OCI-M1 (cell line): ENCODE data around the gene NIN.
"Not testable (repeated sequence)": the region's sequence is repeated elsewhere in the genome, so short reads cannot be mapped to it uniquely, and the experiment has no call there.

Source experiments
- DNase-seq: peaks from one replicate; lab custom pipeline; 2025; lab: John Stamatoyannopoulos, UW

The NIN gene

DNA sequence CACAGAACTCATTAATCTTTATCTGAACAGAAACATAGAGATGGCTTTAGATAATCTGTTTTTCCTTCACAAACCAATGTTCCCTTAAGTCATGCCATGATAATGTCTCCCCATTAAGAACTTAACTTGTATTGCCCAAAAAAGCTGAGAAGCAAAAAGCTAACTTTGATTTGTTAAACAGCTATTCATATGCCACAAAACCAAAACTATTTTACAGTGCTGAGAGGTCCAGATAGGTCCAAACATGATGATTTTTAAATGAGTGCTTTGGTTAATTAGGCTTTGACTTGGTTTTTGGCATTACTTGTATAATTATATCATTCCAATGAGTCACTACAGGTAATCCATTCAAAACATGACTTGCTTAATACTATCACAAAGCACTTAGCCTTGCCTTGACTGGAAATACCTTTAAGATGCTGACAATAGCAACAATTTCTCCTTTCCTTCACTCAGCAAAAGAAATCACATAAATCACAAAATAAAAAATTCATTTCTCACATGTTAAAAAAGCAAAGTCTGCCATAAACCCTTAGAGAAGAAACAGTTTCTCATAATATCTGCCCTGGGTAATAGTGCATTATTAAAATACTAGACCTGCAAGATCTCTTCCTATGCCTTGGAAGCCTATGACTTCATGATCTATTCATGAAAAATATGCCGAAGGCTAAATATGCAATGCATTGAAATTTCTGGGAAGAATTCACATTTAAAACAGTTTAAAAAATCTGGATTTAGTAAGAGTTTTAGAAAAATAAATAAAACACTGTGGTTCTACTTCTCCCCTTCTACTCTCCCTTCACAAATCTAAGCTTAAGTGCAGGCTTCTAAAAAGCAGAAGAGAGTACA lies 110.8 kb downstream of the NIN start:
- DNase-seq, result no peak

DNA sequence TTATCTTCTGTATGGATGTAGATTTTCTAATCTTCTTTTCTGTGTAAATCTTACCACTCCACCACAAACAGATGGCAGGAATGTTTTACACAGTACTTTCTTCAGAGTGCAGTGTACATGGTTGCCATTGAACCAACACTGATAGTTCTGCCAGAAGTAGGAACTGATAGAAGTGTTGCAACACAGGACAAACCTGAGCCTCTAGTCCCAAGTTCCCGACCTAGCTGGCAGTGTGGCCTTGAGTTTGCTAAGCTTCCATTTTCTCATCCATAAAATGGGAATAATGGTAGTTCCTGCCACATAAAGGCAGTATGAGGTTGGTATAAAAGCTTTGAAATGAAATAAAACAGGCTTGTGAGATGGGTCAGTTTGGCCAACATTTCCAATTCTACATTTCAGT lies 112.0 kb downstream of the NIN start:
- peak; percentile 11 for DNase-seq

DNA sequence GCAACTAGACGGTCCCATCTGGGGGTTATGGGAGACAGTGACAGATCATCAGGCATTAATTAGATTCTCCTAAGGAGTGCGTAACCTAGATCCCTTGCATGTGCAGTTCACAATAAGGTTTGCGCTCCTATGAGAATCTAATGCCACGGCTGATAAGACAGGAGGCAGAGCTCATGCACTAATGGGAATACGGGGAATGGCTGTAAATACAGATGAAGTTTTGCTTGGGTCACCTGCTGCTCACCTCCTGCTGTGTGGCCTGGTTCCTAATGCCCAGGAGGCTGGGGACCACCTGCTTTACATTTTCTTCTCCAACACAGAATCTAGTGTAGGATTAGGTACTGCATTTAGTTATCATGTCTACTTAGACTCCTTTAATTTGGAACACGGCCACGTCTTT lies 113.2 kb downstream of the NIN start:
- no peak for DNase-seq

DNA sequence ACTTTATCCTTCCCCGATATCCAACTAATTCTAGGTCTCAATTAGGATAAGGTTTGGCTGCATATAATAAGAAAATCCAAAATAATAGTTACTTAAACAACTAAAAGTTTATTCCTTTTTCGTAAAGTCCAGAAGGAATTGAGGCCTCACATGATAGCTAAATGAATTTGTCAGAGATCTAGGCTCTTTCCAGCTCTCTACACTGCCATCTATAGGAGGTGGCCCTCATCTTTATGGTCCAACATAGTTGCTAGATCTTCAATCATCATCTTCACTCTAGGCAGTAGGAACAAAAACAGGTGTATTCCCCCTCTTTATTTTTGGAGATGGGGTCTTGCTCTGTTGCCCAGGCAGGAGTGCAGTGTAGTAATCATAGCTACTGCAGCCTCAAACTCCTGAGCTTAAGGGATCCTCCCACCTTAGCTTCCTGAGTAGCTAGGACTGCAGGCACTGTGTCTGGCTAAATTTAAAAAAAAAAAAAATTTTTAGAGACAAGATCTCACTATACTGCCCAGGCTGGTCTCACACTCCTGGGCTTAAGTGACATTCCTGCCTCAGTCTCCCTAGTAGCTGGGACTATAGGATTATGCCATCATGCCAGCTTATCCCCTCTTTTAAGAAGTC lies 116.4 kb downstream of the NIN start:
- DNase-seq, result peak; percentile 44

DNA sequence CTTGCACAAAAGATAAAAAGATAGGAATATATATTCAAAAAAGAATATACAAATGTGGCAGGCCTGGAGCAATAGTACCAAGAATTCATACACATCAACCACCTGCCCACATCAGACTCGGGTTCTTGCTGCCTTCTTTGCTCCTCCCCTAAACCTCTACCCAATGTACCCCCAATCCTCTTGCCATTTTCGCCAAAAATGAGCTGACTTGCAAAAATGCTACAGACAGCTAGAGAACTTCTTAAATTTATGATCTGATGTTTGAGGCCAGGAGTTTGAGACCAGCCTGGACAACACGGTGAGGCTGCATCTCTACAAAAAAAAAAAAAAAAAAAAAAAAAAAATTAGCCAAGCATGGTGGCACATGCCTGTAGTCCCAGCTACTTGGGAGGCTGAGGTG lies 119.9 kb downstream of the NIN start:
- DNase-seq, result no peak

DNA sequence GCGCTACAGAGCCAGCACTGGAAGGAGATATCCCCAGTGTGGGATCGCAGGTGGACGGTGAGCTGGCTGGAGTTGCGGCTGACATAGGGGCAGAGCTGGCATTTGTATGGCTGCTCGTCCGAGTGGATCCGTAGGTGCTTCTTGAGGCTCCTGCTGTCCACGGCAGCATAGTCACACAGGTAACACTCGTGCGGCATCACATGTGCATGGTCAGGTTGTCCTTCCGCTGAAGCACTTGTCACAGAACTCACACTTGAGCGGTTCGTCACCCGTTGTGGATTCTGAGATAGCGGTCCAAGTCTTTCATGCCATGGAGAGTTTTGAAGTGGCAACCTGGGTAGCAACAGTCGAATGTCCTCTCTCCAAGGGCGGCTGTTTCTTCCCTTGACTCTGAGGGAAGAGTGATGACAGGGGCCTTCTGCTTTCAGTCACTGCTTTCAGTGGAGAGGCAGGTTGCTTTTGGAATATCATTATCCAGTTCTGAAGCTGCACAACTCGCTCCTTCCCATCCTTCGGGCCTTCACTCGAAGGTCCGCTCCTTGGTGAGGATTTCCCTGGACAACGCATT lies 125.9 kb downstream of the NIN start:
- no peak for DNase-seq

DNA sequence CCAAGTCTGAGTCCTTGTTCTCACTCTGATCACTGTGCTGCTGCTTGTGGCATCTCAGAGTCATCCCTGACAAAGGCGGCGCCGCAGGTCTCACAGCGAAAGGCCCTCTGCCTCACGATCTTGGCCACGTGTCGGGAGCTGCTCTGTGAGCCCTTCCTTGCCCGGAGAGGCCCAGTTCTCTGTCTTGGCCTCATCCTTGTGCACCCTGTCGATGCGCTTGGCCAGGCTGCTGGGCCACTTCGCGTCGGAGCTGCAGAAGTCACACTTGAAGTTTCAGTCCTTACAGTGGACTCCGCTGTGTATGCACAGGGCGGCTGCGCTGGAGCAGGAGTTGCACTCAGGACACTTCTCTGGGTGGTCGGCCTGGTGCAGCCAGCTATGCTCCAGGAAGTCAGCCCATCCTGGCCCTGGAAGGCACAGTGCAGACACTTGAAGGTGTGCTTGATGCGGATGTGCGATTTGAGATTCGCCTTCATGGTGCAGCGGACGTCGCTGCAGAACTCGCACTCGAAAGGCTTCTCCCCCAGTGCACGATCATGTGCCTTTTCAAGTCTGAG lies 126.4 kb downstream of the NIN start:
- no peak for DNase-seq

DNA sequence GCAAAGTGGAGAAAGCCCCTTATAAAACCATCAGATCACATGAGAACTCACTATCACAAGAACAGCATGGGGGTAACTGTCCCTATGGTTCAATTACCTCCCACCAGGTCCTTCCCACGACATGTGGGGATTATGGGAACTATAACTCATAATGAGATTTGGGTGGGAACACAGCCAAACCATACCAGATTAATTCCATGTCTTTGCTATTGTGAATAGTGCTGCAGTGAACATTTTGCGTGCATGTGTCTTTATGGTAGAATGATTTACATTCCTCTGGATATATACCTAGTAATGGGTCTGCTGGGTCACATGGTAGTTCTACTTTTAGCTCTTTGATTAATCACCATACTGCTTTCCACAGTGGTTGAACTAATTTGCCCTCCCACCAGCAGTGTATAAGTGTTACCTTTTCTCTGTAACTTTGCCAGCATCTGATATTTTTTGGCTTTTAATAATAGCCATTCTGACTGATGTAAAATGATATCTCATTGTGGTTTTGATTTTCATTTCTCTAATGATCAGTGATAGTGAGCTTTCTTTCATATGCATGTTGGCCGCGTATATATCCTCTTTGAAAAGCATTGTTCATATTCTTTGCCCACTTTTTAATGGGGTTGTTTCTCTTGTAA lies 133.2 kb downstream of the NIN start:
- DNase-seq, result no peak

DNA sequence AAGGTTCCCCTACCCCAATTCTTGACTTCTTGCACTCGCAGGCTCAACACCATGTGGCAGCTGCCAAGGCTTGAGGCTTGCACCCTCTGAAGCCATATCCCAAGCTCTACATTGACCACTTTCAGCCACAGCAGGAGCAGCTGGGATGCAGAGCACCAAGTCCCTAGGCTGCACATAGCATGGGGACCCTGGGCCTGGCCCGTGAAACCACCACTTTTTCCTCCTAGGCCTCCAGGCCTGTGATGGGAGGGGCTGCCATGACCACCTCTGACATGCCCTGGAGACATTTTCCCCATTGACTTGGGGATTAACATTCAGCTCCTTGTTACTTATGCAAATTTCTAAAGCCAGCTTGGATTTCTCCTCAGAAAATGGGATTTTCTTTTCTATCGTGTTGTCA lies 136.7 kb downstream of the NIN start:
- DNase-seq, result not testable (repeated sequence)

DNA sequence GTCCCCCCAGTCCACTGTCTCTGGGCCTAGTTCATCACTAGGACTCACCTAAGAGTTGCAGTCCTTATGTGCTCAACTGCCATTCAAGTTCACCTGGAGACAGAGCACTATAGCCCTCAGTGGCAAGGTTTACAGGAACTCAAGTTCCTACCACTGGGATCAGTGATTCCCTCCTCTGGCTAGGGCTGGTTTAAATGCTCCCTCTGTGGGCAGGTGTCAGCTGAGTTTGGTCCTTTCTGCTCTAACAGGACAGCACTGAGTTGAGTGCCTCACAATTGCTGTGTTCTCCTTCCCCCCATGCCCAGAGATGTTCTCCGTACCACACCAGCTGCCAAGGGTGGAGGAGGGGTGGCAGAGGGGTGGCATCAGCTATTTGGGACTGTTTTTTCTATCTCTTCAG lies 142.1 kb downstream of the NIN start:
- DNase-seq, result no peak

DNA sequence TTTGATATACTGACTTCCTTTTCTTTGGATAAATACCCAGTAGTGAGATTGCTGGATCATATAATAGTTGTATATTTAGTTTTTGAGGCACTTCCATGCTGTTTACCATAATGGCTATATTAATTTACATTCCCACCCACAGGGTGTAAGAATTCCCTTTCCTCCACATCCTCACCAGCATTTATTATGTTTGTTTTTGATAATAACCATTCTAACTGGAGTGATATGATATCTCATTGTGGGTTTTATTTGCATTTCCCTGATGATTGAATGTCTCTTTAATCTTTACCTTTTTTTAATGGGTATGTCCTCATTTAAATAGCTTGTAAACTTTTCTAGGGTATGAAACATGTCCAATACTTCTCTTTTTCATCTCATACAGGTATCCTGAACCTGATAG lies 151.3 kb downstream of the NIN start:
- DNase-seq, result no peak

DNA sequence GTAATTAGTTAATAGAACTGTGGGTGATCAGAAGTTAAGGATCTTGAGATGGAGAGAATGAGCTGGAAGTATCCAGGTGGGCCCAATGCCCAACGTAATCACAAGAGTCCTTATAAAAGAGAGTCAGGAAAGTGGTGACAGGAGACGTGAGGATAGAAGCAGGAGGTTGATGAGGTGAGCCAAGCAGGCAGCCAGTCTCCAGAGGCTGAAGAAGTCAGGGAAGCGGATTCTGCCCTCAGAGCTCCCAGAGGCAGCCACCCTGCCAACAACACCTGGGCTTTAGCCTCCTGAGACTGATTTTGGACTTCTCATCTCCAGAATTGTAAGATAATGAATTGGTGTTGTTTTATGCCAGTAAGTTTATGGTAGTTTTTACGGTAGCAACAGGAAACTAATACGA lies 152.8 kb downstream of the NIN start:
- DNase-seq, result no peak

DNA sequence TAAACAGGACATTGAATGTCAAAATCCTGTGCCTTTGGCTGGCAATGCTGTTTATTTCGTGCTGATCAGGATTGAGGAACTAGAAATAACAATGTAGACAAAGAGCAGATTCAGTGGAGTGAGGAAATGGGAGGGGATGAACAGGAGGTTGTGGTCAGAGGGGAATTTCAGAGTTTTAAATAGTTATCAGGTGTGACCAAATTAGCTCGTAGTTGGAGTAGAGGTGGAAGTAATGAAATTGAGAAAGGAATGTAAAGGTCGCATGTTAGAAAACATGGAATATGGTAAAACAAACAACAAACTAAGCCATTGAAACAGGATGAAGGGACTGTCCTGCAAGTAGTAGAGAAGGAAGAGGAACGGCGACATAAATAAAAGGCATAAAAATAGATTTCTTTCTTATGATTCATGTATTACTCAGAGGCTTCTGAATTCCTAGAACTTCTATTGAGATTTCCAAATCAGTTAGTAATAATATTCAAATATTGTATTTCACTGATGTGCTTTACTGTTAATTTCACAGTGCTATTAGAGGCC lies 153.4 kb downstream of the NIN start:
- DNase-seq, result peak; percentile 27

DNA sequence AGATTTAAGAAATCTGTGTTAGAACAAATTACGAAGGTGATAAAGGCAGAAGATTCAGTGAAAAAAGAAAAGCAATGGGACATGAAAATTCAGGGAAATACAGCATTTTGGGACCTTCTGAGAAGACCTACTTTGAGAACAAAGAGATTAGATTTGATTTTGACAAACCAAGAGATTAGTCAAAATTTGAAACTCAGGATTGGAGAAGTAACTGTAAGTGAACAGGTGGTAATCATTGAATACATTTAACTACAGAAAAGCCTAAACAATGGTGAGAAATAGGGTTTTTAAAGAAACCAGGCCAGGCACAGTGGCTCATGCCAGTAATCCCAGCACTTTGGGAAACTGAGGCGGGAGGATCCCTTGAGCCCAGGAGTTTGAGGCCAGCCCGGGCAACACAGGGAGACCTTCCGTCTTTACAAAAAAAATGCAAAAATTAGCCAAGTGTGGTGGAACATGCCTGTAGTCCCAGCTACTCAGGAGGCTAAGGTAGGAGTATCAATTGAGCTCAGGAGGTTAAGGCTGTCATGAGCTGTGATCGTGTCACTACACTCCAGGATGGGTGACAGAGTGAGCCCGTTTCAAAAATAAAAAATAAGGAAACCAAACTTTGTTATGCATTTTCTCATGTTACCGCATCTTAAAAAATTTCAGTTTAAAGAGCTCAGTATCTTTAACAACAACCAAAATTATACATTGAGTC lies 154.0 kb downstream of the NIN start:
- DNase-seq, result no peak

DNA sequence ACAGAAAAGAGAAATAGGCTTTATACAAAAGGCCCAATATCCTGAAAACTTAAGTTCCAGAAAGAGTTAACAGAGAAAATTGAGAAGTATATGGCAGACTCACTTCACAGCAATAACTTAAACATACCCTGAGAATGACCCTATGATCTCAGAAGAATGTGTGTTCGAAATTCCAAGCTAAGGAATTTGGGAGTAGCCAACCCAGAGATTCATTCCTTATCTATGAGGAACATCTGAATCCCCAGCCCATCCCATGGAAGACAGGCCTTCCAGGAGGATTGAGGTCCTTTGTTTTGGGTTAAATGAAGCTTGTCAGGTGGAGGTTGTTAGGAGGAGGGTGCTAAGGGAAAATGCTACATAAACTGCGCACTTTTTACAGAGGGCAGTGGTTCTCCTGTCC lies 155.4 kb downstream of the NIN start:
- no peak for DNase-seq

DNA sequence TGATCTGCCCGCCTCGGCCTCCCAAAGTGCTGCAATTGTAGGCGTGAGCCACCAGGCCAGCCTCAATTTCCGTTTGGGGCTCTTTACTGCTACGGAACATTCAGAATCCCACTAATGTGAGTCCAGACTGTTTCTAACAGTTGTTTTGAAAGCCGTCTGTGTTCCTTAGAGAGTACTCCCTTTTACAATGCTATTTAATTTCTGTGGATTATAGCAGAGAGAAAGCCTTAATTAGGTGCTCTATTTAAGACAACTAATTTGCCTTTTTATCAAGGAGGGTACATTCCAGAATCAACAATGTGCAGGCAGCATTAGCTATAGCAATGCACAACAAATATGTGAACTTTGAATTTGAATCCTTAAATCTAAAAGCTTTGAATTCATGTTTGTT lies 160.1 kb downstream of the NIN start:
- DNase-seq, result no peak

DNA sequence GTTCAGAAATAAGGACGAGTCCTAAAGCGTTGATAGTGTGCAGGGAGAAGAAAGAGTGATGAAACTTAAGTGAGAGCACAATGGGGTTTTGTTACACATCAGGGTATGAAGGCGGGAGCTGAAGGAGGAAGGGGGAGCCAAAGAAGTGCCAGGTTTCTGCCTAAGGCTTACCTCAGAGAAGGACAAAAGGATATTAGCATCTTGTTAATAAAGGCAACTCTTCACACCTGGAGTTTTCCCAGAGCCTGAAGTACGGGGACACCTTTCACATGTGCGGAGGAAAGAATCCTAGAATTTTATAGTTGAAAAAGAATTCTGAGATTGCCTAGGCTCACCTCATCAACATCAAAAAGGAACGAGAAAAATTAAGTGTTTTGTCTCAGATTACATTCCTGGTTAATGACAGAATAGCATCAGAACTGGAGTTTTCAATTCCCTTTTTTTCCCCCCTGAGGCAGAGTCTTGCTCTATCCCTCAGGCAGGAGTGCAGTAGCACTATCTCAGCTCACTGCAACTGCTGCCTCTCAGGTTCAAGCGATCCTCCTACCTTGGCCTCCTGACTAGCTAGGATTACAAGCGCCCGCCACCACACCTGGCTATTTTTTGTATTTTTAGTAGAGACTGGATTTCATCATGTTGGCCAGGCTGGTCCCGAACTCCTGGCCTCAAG lies 160.6 kb downstream of the NIN start:
- no peak for DNase-seq
